HG03378 (cell line): ENCODE measurements around the gene UNG.

ENCODE experiments used
- ATAC-seq: cut with Tn5 transposase; IDR thresholded peaks from one replicate; pipeline ENCODE4 v1.9.1; 2021; ENCODE audit warnings: mild to moderate bottlenecking, moderate library complexity; ENCODE audit not compliant: unreplicated experiment

The UNG gene

DNA sequence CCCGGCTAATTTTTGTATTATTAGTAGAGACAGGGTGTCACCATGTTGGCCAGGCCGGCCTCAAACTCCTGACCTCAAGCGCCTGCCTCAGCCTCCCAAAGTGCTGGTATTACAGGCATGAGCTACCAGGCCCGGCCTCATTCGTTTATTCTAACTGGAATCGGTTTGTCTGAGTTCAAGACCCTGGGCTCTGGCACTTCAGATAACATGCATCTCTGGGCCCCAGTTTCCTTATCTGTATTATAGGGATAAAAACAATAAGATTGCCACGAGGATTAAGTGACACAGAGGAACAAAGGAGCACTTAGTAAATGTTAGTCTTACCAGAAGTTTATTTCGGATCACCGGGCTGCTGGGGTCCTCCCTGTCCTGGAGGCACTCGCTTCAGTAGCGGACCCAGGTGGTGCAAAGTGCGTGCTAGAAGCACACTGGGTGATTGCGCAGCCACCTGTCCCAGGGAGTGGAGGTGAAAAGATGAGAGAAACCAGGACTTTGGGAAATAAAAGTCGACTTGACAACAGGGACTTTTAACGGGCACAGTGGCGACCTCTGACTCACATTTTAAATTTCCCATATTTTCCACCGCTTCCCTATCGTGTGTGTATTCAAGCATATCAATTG lies 56.5 kb downstream of the UNG start:
- no peak for ATAC-seq

DNA sequence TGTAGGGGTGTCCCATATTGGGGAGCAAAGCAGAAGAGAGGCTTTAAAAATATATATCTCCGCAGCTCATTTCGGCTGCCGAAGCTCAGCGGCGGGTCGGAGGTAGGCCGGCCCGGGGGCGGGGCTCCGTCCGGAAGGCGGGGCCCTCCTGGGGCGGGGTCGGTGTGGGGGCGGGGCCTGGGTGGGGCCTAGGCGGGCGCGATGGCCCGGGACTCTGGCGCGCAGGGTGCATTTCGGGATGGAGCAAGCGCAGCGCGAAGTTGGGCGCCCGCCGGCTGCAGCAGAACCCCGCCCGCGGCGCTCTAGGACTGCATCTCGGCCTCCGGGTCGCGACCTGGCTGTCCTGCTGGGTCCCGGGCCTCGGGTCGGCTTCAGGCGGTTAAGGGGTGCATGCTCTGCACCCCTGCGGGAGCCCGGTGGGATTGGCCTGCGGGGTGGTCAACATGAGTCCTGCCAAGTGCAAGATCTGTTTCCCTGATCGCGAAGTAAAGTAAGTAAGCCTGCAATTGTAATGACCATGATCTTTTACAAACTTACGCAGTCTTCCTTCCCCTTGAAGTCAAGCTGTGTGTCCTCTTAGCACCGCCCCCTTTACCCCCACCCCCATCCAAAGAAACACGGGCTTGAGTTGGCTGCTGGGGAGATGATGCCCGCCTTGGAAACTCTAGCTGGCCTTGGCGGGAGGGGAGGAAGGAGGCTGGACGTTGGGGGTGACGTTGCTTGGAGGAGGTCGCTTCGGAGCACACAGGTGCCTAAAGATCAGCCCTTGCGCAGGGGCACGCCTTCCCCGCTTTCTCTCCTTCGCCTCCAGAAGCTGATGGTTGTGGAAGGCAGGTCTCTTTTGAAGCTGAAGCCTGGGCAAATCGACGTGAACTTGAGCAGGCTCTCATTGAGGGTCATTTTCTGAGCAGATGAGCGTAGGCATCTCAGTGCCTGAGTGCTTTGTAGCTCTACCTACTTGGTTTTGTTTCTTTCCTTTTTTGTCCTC lies 57.3 kb downstream of the UNG start:
- ATAC-seq = no peak

DNA sequence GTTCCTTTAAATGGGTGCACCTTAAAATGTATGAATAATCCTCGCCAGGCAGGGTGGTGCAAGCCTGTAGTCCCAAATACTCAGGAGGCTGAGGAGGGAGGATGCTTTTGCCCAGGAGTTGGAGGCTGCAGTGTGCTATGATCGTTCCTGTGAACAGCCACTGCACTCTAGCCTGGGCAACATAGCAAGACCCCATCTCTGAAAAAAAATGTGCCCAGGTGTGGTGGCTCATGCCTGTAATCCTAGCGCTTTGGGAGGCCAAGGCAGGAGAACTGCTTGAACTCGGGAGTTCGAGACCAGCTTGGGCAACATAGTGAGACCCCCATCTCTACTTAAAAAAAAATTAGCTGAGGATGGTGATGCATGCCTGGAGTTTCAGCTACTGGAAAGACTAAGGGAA lies 58.6 kb downstream of the UNG start:
- ATAC-seq = no peak

DNA sequence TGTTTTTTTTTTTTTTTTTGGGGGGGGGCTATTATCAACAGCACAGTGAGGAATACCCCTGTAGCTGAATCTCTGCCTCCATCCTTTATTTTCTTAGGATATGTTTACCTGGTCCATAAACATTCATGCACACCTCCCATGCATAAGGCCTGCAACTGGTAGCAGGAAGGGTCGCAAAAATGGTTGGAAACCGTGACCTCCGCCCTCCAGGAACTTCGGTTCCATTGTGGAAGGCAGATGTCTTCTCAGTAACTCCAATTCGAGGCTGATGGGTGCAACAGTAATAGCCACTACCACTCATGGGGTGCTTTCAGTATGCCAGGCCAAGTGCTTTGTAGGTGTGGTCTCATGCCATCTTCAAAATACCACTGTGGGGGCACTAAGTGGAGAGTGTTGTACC lies 59.2 kb downstream of the UNG start:
- no peak for ATAC-seq

DNA sequence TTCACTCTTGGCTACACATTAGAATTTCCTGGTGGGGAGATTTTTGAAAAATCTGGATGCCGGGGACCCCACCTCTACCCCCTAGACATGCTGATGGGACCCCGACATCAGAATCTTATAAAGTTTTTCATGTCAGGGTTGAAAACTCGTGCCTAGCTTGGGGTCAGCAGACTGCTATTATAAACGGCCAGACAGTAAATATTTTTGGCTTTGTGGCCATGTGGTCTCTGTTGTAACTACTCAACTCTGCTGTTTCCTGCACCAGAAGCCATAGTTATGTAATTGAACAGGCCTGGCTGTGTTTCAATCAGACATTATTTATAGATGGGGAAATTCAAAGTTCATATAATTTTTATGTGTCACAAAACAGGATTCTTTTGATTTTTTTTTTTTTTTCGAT lies 60.6 kb downstream of the UNG start:
- no peak for ATAC-seq

DNA sequence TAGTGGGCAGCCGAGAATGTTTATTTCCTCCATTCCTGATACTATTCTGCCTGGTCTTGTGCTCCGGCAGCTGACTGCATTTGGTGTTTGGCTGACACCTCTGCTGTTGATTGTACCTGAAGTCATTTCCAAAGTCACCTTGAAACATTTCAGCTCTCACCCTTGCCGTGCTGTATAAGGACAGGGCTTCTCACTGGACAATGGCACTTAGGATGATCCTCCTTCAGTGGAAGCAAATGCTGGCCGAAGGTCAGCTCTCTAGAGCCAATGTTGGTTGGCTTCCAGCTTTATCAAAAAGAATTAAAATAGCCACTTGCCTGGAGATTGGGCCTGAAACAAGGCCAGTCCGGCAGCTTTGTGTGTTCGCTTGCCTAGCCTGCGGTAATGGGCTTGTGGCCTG lies 63.0 kb downstream of the UNG start:
- ATAC-seq = no peak
